ENCODE data around the gene ARHGEF26.

DNA sequence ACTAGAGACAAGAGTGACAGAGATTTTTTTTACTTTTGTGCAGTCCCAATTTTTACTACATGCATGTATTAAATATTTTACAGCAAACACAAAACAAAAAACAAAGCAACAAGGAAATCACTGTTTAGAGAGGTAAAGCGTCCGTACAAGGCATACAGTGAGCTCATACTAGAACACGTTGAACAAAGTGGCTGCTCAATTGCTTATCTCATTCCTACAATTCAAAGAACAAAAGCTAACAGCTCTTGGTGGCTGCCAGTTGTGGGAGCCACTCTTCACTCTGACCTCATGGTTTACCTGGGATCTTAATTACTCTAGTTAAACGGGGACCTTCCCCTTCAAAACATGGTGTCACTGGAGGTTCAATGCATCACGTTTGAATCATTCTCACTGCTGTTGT is 7.6 kb upstream of the ARHGEF26 start:
- TF ChIP-seq POLR2A (IDR thresholded peaks at IDR 0.05): no peak
- TF ChIP-seq, protein P1, sequence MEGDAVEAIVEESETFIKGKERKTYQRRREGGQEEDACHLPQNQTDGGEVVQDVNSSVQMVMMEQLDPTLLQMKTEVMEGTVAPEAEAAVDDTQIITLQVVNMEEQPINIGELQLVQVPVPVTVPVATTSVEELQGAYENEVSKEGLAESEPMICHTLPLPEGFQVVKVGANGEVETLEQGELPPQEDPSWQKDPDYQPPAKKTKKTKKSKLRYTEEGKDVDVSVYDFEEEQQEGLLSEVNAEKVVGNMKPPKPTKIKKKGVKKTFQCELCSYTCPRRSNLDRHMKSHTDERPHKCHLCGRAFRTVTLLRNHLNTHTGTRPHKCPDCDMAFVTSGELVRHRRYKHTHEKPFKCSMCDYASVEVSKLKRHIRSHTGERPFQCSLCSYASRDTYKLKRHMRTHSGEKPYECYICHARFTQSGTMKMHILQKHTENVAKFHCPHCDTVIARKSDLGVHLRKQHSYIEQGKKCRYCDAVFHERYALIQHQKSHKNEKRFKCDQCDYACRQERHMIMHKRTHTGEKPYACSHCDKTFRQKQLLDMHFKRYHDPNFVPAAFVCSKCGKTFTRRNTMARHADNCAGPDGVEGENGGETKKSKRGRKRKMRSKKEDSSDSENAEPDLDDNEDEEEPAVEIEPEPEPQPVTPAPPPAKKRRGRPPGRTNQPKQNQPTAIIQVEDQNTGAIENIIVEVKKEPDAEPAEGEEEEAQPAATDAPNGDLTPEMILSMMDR (IDR thresholded peaks at IDR 0.05): no peak
